Stomach (tissue), 4 donors: ENCODE measurements around the gene ARHGEF4.

Experiments used
- CTCF ChIP-seq, 7 experiments: fragments of 450-650 bp in 4 of 7; fragments of 200-600 bp in 3 of 7; sonication (generic) in 3 of 7; IDR thresholded peaks; one replicate each; pipeline ENCODE4 v1.5.1; 2016 to 2019; ENCODE audit warnings: antibody characterized with exemption in 7 of 7, control low read depth in 2 of 7, mild to moderate bottlenecking in 1 of 7
- EP300 ChIP-seq: sonication (generic); formaldehyde crosslinking; IDR thresholded peaks from one replicate; pipeline ENCODE4 v1.6.1; 2017; ENCODE audit warnings: antibody characterized with exemption
- POLR2A ChIP-seq, 4 donors: fragments of 450-650 bp; IDR thresholded peaks; one replicate each; pipeline ENCODE4 v1.6.1; 2016; ENCODE audit warnings: antibody characterized with exemption in 4 of 4, control low read depth in 2 of 4, mild to moderate bottlenecking in 1 of 4, moderate library complexity in 1 of 4

- no peak for TF ChIP-seq POLR2A (IDR thresholded peaks at IDR 0.05)
- TF ChIP-seq CTCF (IDR thresholded peaks at IDR 0.05) = no peak
- no peak for TF ChIP-seq EP300
Observed at GRCh38 chr2:130805613-130806012, 31.1 kb upstream of the ARHGEF4 start.
